Heart right ventricle (tissue), 16 donors: ENCODE results near the gene SORCS3. TPM values are rescaled to one million over a fixed set of nuclear protein-coding genes. Genes with fewer than 3 reads are reported as not detected.

ENCODE experiments used
- ATAC-seq, 8 donors: fragments of 200-7000 bp; cut with Tn5 transposase; one replicate each; pipeline ENCODE4 v1.9.1; 2020; ENCODE audit warnings: mild to moderate bottlenecking in 8 of 8, moderate library complexity in 8 of 8, moderate number of reproducible peaks in 1 of 8
- DNase-seq, 2 donors: peaks; one replicate each; pipeline ENCODE4 v3.0.0-alpha.2; 2020
- H3K27ac ChIP-seq, 10 donors: fragments of 200-600 bp; sonication (generic) in 2 of 10; one replicate each; pipeline versions ENCODE4 v1.5.0 to v1.8.0; 2020 to 2022; ENCODE audit warnings: mild to moderate bottlenecking in 3 of 10
- H3K27me3 ChIP-seq, 7 donors: fragments of 200-600 bp; one replicate each; pipeline ENCODE4 v1.8.0; 2021 to 2022; ENCODE audit warnings: mild to moderate bottlenecking in 2 of 7
- H3K36me3 ChIP-seq, 9 donors: fragments of 200-600 bp; sonication (generic) in 1 of 9; one replicate each; pipeline versions ENCODE4 v1.5.0 to v1.8.0; 2020 to 2022; ENCODE audit warnings: mild to moderate bottlenecking in 2 of 9
- H3K4me1 ChIP-seq, 9 donors: fragments of 200-600 bp; sonication (generic) in 1 of 9; one replicate each; pipeline versions ENCODE4 v1.5.0 to v1.8.0; 2020 to 2022; ENCODE audit warnings: mild to moderate bottlenecking in 4 of 9
- H3K4me3 ChIP-seq, 10 donors: fragments of 200-600 bp; sonication (generic) in 2 of 10; one replicate each; pipeline versions ENCODE4 v1.5.0 to v1.8.0; 2020 to 2022; ENCODE audit warnings: mild to moderate bottlenecking in 7 of 10, moderate library complexity in 2 of 10
- H3K9me3 ChIP-seq, 11 donors: fragments of 200-600 bp in 10 of 11; sonication (generic) in 2 of 11; one replicate each; pipeline versions ENCODE4 v1.5.0 to v1.8.0; 2013 to 2022; ENCODE audit warnings: mild to moderate bottlenecking in 2 of 11, control low read depth in 1 of 11, moderate library complexity in 1 of 11
- CTCF ChIP-seq, 9 donors: fragments of 200-600 bp; sonication (generic) in 2 of 9; IDR thresholded peaks; one replicate each; pipeline versions ENCODE4 v1.5.0 to v1.8.0; 2021 to 2022; ENCODE audit warnings: antibody characterized with exemption in 9 of 9, mild to moderate bottlenecking in 5 of 9, moderate library complexity in 1 of 9
- WGBS, 2 donors: extraction: QIAGEN DNeasy Blood & Tissue Kit; methylation state at CpG; one replicate each; pipeline ENCODE4 v1.1.7; 2013; ENCODE audit warnings: inconsistent platforms in 1 of 2; 5-methylcytosine and 5-hydroxymethylcytosine counted together
- intact Hi-C, 10 donors: fragments of 100-400 bp; cut with DNase I; formaldehyde crosslinking; loops; one replicate each; pipeline versions ENCODE4 v1.11.1 to v1.14.2; 2022
- polyA plus RNA-seq, 2 donors: library from polyadenylated mRNA; stranded (reverse); fragments of 200-250 nt; gene quantifications; one replicate each; pipeline ENCODE4 v1.2.3, GENCODE V29; 2013
- total RNA-seq, 10 donors: library from RNA; stranded (reverse); fragmentation: NEBNext Ultra II Directional in 3 of 10; extraction: Animal tissue kit (Norgen Biotek cat#: 25700) in 3 of 10; gene quantifications; one replicate each; pipeline versions ENCODE4 v1.2.1 to v1.2.4, GENCODE V29; 2021 to 2023
- donor health status: Arrhythmogenic right ventricular cardiomyopathy.
- donor health status: ischemic (EF 13 %, LVEDD 7.1; RV severe dilation, severe dysfunction).
- donor health status: healthy with polysubstance abuse.
- donor health status: DM: no; HTN: yes; CAD: no.
- donor health status: DM: no; HTN: no; CAD: no.
- donor health status: ischemic (EF 25% LVEDD 6.9; RV normal size, moderate dysfunction).
- donor health status: ischemic (EF 25% LVEDD 5.7; RV mildly dilated, moderate dysfunction).
- donor health status: healthy.
- donor health status: DM: yes; HTN: yes; CAD: no.
- donor health status: Ischemic cardiomyopathy.
- donor health status: ischemic (EF 35%, LVEDD 5.7; RV mildly dilated, moderate dysfunction).
- donor health status: nonischemic (EF 11% LVEDD 7.7; RV severe dilation, severe dysfunction).
- donor health status: DM: yes; HTN: yes; CAD: no.
- donor health status: PGD.
- donor health status: ischemic (EF 29% LVEDD 5.4; RV normal size, mild dysfunction).
- donor health status: nonischemic (EF 23%, LVEDD 6.1; RV moderate dilation, normal function).

The SORCS3 gene
- total and polyA plus RNA-seq, 12 donors = 0.01 to 0.09 (median 0.05) TPM; not detected in 4

- no peak for TF ChIP-seq CTCF (IDR thresholded peaks at IDR 0.05)
- Histone ChIP-seq H3K4me3 (no peak overlapping the region), H3K9me3 (no peaks in the 10 kb centered on the region), H3K27ac (no peak overlapping the region), H3K4me1 (no peaks in the 10 kb centered on the region), H3K27me3 (no peaks in the 10 kb centered on the region), H3K36me3 (no peaks in the 10 kb centered on the region)
- intact Hi-C loops = no loop called here
- WGBS, 2 donors = 89 to 97% methylated on average over 9 of the region's 9 CpGs
- DNase-seq = no peak
- ATAC-seq = no peak
Measured at GRCh38 chr10:104947314-104947713, 306.2 kb downstream of the SORCS3 start.

- Histone ChIP-seq H3K9me3 (peaks cover 0 to 17% (median 0%) of the 10 kb centered on the region in 11 donors), H3K36me3 (no peaks in the 10 kb centered on the region), H3K4me1 (no peaks in the 10 kb centered on the region), H3K27ac (no peak overlapping the region), H3K4me3 (no peak overlapping the region), H3K27me3 (no peaks in the 10 kb centered on the region)
- intact Hi-C loops = no loop called here
- 83 to 93% methylated on average over 4 of the region's 4 CpGs for WGBS, 2 donors
- TF ChIP-seq CTCF (IDR thresholded peaks at IDR 0.05) = no peak
- DNase-seq (no peak), ATAC-seq (no peak)
Measured at GRCh38 chr10:104957178-104957841, 316.2 kb downstream of the SORCS3 start.

GRCh38 chr10:104966563-104967297 lies 325.6 kb downstream of the SORCS3 start:
- no peak overlapping the region for H3K27ac ChIP-seq
- H3K36me3 ChIP-seq = no peaks in the 10 kb centered on the region
- intact Hi-C loops = no loop called here
- H3K4me3 ChIP-seq = no peak overlapping the region
- TF ChIP-seq CTCF (IDR thresholded peaks at IDR 0.05) = no peak
- H3K27me3 ChIP-seq = no peaks in the 10 kb centered on the region
- 50 to 64% methylated on average over 2 of the region's 2 CpGs for WGBS, 2 donors
- no peaks in the 10 kb centered on the region for H3K4me1 ChIP-seq
- H3K9me3 ChIP-seq = peaks cover 0 to 4% (median 0%) of the 10 kb centered on the region in 11 donors
- DNase-seq = no peak
- no peak for ATAC-seq

- WGBS, 2 donors = 72 to 88% methylated on average over 2 of the region's 2 CpGs
Measured at GRCh38 chr10:104980368-104980767, 339.3 kb downstream of the SORCS3 start.

More at GRCh38 chr10:104980368-104980767, 339.3 kb downstream of the SORCS3 start:
- H3K9me3 ChIP-seq = peaks cover 0 to 8% (median 0%) of the 10 kb centered on the region in 11 donors
- H3K27me3 ChIP-seq = no peaks in the 10 kb centered on the region
- no peaks in the 10 kb centered on the region for H3K4me1 ChIP-seq
- no peak overlapping the region for H3K4me3 ChIP-seq
- no peak for DNase-seq
- intact Hi-C loops = no loop called here
- H3K27ac ChIP-seq = no peak overlapping the region
- ATAC-seq = no peak
- TF ChIP-seq CTCF (IDR thresholded peaks at IDR 0.05) = no peak
- H3K36me3 ChIP-seq = no peaks in the 10 kb centered on the region
